Breast epithelium (tissue), 3 donors: ENCODE measurements around the gene TRIM28.

ENCODE experiments used
- POLR2A ChIP-seq: fragments of 450-650 bp; IDR thresholded peaks from one replicate; pipeline ENCODE4 v1.6.1; 2016; ENCODE audit warnings: antibody characterized with exemption, mild to moderate bottlenecking, moderate library complexity
- POLR2AphosphoS5 ChIP-seq, 3 donors: sonication (generic); formaldehyde crosslinking; IDR thresholded peaks; one replicate each; pipeline ENCODE4 v1.6.1; 2017; ENCODE audit warnings: antibody characterized with exemption in 3 of 3
- TF ChIP-seq, protein P1 (sequence below), 3 donors: fragments of 450-650 bp; IDR thresholded peaks; one replicate each; pipeline ENCODE4 v1.5.1; 2016 to 2017; ENCODE audit warnings: antibody characterized with exemption in 3 of 3, mild to moderate bottlenecking in 3 of 3, moderate library complexity in 3 of 3

GRCh38 chr19:58519355-58520256, 24.3 kb upstream of the TRIM28 start, which contains the start of gene ZBTB45:
- TF ChIP-seq, protein P1, sequence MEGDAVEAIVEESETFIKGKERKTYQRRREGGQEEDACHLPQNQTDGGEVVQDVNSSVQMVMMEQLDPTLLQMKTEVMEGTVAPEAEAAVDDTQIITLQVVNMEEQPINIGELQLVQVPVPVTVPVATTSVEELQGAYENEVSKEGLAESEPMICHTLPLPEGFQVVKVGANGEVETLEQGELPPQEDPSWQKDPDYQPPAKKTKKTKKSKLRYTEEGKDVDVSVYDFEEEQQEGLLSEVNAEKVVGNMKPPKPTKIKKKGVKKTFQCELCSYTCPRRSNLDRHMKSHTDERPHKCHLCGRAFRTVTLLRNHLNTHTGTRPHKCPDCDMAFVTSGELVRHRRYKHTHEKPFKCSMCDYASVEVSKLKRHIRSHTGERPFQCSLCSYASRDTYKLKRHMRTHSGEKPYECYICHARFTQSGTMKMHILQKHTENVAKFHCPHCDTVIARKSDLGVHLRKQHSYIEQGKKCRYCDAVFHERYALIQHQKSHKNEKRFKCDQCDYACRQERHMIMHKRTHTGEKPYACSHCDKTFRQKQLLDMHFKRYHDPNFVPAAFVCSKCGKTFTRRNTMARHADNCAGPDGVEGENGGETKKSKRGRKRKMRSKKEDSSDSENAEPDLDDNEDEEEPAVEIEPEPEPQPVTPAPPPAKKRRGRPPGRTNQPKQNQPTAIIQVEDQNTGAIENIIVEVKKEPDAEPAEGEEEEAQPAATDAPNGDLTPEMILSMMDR (IDR thresholded peaks at IDR 0.05) = peak; percentile 77 to 87 (median 78)
- TF ChIP-seq POLR2AphosphoS5 (IDR thresholded peaks at IDR 0.05) (peak; percentile 92 to 94 (median 93)), POLR2A (no peak)
